ENCODE data around the gene TERF2IP.
A peak's percentile ranks its signal among the peaks of the same experiment; 100 is the strongest.

TERF2IP gene

DNA sequence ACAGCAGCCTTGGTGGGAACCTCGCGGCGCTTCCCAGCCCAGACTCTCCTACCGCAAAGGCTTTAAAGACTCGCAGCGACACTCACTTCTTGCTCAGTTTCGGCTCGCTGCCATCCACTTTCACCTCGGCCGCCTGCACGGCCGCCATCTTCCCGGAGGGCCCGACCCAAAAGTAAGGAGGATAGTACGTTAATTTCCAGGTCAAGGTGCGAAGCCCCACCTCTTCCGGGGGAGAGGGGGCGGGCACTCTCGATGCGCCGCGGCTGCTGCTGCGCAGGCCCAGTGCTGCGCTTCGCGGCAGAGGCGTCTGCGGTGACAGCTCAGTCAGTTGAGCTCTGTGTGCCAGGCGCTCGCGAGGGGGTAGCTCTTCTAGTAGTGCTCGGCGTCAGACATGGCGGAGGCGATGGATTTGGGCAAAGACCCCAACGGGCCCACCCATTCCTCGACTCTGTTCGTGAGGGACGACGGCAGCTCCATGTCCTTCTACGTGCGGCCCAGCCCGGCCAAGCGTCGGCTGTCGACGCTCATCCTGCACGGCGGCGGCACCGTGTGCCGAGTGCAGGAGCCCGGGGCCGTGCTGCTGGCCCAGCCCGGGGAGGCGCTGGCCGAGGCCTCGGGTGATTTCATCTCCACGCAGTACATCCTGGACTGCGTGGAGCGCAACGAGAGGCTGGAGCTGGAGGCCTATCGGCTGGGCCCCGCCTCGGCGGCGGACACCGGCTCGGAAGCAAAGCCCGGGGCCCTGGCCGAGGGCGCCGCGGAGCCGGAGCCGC lies at the start of gene TERF2IP, which contains the start of gene KARS1:
TSS of gene TERF2IP (plus strand) at position 282 of the 773 bp plus-strand sequence. CDS start at position 392, 110 bp downstream.
TSS of gene KARS1 (minus strand) at position 174 of the 773 bp plus-strand sequence. CDS start at position 148, 26 bp downstream.
- TF ChIP-seq GATA3 (IDR thresholded peaks at IDR 0.05; ENCODE audit: low read depth, low read length) (no peak), GATA2 (IDR thresholded peaks at IDR 0.05; ENCODE audit: low read depth, low read length) (no peak)

GRCh38 chr16:75599452-75600277 lies 47.9 kb upstream of the TERF2IP start:
- TF ChIP-seq GATA3 (IDR thresholded peaks at IDR 0.05; ENCODE audit: low read depth, low read length) (no peak), GATA2 (IDR thresholded peaks at IDR 0.05; ENCODE audit: low read depth, low read length) (no peak)

- TF ChIP-seq GATA3 (IDR thresholded peaks at IDR 0.05; ENCODE audit: low read depth, low read length) (no peak), GATA2 (IDR thresholded peaks at IDR 0.05; ENCODE audit: low read depth, low read length) (no peak)
Observed at GRCh38 chr16:75603241-75603640, 44.3 kb upstream of the TERF2IP start.

GRCh38 chr16:75606507-75606906 lies 41.1 kb upstream of the TERF2IP start:
- TF ChIP-seq GATA3 (IDR thresholded peaks at IDR 0.05; ENCODE audit: low read depth, low read length) (no peak), GATA2 (IDR thresholded peaks at IDR 0.05; ENCODE audit: low read depth, low read length) (no peak)

DNA sequence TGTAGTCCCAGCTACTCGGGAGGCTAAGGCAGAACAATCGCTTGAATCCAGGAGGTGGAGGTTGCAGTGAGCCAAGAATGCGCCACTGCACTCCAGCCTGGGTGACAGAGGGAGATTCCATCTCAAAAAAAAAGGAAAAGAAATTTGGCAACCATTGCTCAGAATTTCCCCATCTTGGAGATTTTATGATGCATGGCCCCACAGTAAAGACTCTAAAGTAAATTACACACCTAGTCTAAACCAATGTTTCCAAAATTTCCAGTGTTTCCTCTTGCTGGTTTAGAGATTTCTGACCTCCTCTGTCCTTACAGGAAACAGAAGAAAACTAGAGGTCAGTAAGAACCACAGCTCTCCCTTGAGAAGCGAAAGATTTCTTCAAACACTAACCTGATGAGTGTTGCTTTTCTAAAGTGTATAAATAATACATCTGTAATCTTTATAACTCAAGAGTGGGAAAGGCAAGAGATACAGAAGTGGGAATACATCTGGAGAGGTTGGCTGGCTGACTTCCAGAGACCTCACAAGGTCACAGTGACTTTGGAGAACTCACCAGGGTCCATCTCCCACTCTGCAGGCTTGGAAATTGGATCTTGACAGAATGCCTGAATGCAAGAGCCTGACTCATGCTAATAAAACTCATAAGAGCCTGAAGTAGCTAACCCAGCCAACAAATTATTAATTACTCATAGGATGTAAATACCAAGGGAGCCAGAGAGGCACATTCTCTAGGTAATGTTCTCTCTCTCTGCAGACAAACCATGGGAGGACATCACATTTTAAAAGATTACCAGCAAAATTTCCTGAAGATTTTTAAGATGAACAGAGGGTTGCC lies 33.3 kb upstream of the TERF2IP start:
- no peak for TF ChIP-seq GATA2 (IDR thresholded peaks at IDR 0.05; ENCODE audit: low read depth, low read length)
- TF ChIP-seq GATA3 (IDR thresholded peaks at IDR 0.05; ENCODE audit: low read depth, low read length): no peak

GRCh38 chr16:75615619-75616018 lies 32.0 kb upstream of the TERF2IP start:
- no peak for TF ChIP-seq GATA3 (IDR thresholded peaks at IDR 0.05; ENCODE audit: low read depth, low read length)
- no peak for TF ChIP-seq GATA2 (IDR thresholded peaks at IDR 0.05; ENCODE audit: low read depth, low read length)

- TF ChIP-seq GATA2 (IDR thresholded peaks at IDR 0.05; ENCODE audit: low read depth, low read length) (no peak), GATA3 (IDR thresholded peaks at IDR 0.05; ENCODE audit: low read depth, low read length) (no peak)
Observed at GRCh38 chr16:75616521-75617010, 31.0 kb upstream of the TERF2IP start.

GRCh38 chr16:75617121-75617520 lies 30.5 kb upstream of the TERF2IP start:
- TF ChIP-seq GATA3 (IDR thresholded peaks at IDR 0.05; ENCODE audit: low read depth, low read length): no peak
- no peak for TF ChIP-seq GATA2 (IDR thresholded peaks at IDR 0.05; ENCODE audit: low read depth, low read length)

DNA sequence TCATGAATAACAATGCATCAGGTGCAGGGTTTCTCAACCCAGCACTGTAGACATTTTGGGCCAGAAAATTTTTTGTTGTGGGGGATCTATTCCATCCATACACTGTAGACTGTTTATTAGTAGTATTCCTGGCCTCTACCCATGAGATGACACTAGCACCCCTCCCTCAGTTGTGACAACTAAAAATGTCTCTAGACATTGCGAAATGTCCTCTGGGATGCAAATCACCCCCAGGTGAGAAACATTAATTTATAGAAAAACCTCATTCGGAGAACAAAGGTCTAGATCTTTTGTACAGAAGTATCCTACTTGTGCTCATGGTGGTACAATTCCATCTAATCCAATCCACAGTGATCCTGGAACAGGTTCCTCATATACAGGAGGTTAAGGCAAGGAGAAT lies 28.8 kb upstream of the TERF2IP start:
- TF ChIP-seq GATA3 (IDR thresholded peaks at IDR 0.05; ENCODE audit: low read depth, low read length) (no peak), GATA2 (IDR thresholded peaks at IDR 0.05; ENCODE audit: low read depth, low read length) (no peak)

- no peak for TF ChIP-seq GATA3 (IDR thresholded peaks at IDR 0.05; ENCODE audit: low read depth, low read length)
- TF ChIP-seq GATA2 (IDR thresholded peaks at IDR 0.05; ENCODE audit: low read depth, low read length): no peak
Observed at GRCh38 chr16:75620326-75621169, 27.0 kb upstream of the TERF2IP start.

- TF ChIP-seq GATA2 (IDR thresholded peaks at IDR 0.05; ENCODE audit: low read depth, low read length) (peak; percentile 48; the same call in 1 of the 2 replicates), GATA3 (IDR thresholded peaks at IDR 0.05; ENCODE audit: low read depth, low read length) (no peak)
Observed at GRCh38 chr16:75621170-75621477, 26.4 kb upstream of the TERF2IP start.

DNA sequence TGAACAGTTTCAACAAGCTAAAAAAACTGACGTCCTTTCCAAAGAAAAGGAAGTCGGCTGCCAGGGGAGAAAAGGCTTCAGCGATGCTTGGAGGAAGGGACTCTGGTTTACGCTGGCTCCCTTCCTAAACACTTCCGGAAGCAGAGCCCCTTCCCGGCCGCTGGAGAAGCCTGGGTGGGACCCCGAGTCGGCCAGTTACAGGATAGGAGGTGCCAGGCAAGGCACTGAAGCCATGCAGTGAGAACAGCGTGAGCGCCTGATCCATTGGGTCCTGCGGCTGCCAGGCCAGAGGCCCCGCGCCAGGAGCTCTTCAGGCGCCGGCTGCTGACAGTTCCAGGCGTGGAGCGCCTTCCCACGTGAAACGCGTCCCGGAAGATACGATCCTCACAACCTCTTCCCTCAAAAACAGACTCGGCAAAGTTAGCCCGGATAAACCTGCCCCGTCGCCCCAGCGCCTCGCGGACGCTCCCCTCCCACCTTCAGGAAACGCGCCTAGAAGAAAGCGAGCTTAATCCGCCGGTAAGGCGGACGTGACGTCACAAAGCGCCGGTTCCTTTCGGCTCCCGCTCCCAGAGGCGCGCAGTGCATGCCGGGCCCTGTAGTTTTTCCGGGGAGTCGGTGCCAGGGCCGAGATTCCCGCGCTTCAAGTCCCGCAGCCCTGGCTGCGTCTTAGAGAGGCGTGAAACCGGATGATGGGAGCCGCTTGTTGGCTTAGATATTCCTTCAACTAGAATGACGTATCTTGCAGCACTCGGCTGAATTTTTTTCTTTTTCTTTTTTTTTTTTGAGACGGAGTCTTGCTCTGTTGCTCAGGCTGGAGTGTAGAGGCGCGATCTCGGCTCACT lies 24.6 kb upstream of the TERF2IP start, which contains the start of gene ADAT1:
TSS of gene ADAT1 (minus strand) at position 521 of the 845 bp plus-strand sequence. CDS start 2,482 bp downstream, outside the sequence.
- TF ChIP-seq GATA2 (IDR thresholded peaks at IDR 0.05; ENCODE audit: low read depth, low read length): no peak
- no peak for TF ChIP-seq GATA3 (IDR thresholded peaks at IDR 0.05; ENCODE audit: low read depth, low read length)

All from SH-SY5Y (cell line).